HG03159 (cell line): ENCODE measurements around the gene ZNF101.

ENCODE experiments used
- ATAC-seq: cut with Tn5 transposase; IDR thresholded peaks from one replicate; pipeline ENCODE4 v1.9.1; 2021; ENCODE audit warnings: mild to moderate bottlenecking, moderate library complexity; ENCODE audit not compliant: unreplicated experiment

The ZNF101 gene

GRCh38 chr19:19704836-19705235 is 36.2 kb downstream of the ZNF101 start:
- ATAC-seq: no peak

GRCh38 chr19:19710506-19710905 is 41.9 kb downstream of the ZNF101 start:
- no peak for ATAC-seq

GRCh38 chr19:19711306-19711933 is 42.8 kb downstream of the ZNF101 start:
- no peak for ATAC-seq

GRCh38 chr19:19711934-19712828 is 43.5 kb downstream of the ZNF101 start:
- no peak for ATAC-seq

GRCh38 chr19:19719798-19720197 is 51.2 kb downstream of the ZNF101 start:
- no peak for ATAC-seq

- ATAC-seq: no peak
These were observed 53.3 kb downstream of the ZNF101 start for GRCh38 chr19:19721896-19722295.

GRCh38 chr19:19732579-19733501 is 64.2 kb downstream of the ZNF101 start, which contains the start of gene ZNF14:
Gene ZNF14, minus strand, starts transcription at chr19:19733112. Its CDS starts 154 bp downstream, at chr19:19732958.
- ATAC-seq: peak; percentile 99
